HG02943 (cell line): ENCODE data around the gene LCTL.

Source experiments
- ATAC-seq: cut with Tn5 transposase; IDR thresholded peaks from one replicate; pipeline ENCODE4 v1.9.1; 2021; ENCODE audit warnings: mild to moderate bottlenecking, low read depth, moderate library complexity; ENCODE audit not compliant: unreplicated experiment

LCTL gene

DNA sequence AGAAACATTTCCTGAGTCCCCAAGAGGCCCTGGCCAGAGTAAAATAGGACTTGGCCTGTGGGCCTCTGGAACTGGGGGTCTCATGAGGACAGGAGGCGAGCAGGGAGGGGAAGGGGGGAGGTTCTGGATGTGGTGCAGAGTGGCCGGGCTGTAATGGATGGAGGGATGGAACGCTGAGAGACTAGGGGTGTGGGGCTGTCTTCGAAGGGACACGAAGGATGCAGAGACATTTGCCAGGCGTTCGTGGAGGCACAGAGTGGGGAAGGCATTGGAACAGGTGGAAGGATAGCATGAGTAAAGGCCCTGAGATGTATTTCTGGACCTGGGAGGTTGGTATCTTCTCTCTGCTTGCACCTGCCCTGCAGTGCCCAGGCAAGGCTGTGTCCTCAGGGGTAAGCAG, 2.1 kb upstream of the LCTL start:
- ATAC-seq: no peak

- no peak for ATAC-seq
Observed at GRCh38 chr15:66566963-66567531, 1.2 kb upstream of the LCTL start.

- no peak for ATAC-seq
Observed at GRCh38 chr15:66565141-66565641, 607 bp downstream of the LCTL start.

DNA sequence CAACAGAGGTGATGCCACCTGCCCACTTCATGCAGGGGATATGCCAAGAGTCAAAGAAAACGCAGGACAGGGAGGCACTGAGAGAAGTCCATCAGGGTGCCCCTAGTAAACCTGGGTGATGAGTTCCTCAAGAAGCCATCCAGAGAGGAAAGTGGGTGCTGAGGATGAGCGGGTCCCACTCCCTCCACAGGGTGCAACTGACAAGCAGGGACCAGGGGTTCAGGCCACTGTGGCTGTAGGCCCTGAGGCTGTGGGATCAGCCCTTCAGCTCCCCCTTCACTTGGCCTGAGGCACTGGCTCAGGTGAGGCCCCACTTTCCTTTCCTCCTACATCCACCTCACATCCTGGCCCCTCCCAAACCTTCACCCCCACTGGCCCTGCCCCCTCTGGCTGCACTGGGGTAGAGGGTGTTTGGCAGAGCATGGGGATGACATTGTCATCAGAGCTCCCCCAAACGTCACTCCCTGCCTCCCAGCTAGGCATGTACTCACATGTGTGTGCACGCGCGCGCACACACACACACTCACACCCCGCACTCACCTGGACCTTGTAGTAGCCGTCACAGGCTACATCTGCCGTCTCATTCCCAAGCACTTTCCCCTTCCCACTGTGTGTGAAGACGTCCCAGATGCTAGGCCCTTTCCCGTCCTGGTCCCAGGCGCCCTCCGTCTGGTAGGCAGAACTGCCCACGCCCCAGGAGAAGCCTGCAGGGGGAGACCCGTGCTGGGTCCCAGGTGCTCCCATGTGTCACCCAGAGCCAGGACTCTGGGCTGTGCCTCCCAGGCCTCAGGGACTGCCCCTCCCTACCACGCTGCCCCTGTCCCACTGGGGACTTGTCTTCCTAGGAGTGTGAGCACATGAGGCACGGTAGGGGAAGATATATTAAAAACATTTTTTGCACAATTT, 1.4 kb downstream of the LCTL start:
- ATAC-seq: no peak

- no peak for ATAC-seq
Observed at GRCh38 chr15:66563566-66564110, 2.2 kb downstream of the LCTL start.

DNA sequence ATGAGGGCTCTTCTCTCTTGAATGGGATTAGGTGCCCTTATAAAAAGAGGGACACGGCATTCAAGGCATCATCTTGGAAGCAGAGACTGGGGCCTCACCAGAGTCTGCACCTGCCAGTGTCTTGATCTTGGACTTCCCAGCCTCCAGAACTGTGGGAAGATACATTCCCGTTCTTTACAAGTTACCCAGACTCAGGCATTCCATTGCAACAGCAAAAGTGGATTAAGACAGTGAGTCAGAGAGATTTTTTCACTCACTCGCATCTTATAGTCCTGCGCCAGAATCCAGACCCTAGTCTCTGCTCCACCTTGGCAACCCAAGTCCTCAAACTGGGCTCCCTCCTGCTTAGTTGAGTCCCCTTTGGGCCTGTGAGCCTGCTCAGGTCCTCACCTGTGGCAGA, 2.7 kb downstream of the LCTL start:
- no peak for ATAC-seq

GRCh38 chr15:66560856-66561525, 4.8 kb downstream of the LCTL start:
- ATAC-seq: no peak

GRCh38 chr15:66558271-66558670, 7.5 kb downstream of the LCTL start:
- ATAC-seq: no peak

DNA sequence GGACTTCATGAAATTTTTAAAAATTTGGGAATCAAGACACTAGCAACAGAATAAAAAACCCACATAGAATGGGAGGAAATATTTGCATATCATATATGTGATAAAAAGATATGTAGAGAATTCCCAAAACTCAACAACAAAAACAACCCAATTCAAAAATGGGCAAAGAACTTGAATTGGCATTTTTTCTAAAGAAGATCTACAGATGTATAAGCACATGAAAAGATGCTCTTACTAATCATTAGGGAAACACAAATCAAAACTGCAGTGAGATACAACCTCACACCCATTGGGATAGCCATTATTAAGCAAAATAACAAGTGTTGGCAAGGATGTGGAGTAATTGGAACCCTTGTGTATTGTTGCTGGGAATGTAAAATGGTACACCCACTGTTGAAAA, 10.1 kb downstream of the LCTL start:
- ATAC-seq: no peak

DNA sequence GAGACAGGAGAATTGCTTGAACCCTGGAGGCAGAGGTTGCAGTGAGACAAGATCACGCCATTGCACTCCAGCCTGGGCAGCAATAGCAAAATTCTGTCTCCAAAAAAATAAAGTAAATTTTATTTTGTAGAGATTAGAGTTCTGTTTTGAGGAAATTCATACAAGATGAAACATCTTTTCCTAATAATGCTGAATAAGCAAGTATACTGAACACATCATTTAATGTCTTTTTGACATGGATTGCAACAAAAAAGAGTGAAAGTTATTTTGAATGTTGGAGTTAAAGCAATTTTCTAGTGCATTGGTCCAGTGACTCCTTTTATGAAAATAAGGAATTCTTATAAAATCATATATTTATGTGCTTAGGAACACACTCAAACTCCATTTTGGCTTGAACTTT, 20.5 kb downstream of the LCTL start:
- ATAC-seq: no peak

DNA sequence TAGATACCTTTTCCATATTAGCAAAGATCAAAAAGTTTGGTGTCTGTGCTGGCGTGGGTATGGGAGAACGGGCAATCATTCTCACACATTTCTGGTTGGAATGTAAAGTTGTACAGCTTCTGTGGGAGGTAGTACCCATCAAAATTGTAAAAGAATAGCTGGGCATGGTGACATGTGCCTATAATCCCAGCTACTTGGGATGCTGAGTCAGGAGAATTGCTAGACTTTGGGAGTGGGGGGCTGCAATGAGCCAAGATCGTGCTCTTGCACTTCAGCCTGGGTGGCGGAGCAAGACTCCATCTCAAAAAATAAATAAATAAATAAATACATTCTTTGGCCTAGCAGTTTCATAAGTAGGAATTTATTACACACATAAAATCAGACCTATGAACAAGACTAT, 22.9 kb downstream of the LCTL start:
- no peak for ATAC-seq

- ATAC-seq: no peak
Observed at GRCh38 chr15:66535056-66535455, 30.7 kb downstream of the LCTL start.

- ATAC-seq: no peak
Observed at GRCh38 chr15:66524838-66525237, 41.0 kb downstream of the LCTL start.

GRCh38 chr15:66523926-66524325, 41.9 kb downstream of the LCTL start:
- ATAC-seq: no peak

- ATAC-seq: no peak
Observed at GRCh38 chr15:66515901-66516322, 49.9 kb downstream of the LCTL start.

- no peak for ATAC-seq
Observed at GRCh38 chr15:66514586-66514985, 51.2 kb downstream of the LCTL start.

GRCh38 chr15:66508293-66508883, 57.4 kb downstream of the LCTL start:
- ATAC-seq: no peak

DNA sequence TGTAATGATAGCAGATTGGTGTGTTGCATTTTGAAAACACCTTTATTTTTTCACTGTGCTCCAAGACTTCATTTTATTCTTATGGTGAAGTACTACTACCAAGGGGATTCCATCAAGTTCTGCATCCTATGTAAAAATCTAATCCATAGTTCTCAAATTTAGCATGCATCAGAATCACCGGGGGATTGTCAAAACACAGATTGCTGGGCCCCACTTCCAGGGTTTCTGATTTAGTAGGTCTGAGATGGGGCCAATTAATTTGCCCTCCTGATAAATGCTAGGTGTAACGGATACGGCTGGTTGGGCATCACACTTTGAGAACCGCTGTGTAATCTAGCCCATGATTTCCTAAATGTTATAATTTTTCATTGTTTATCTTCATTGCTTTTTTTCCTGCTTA, 60.0 kb downstream of the LCTL start:
- no peak for ATAC-seq

GRCh38 chr15:66505430-66505811, 60.4 kb downstream of the LCTL start:
- no peak for ATAC-seq

DNA sequence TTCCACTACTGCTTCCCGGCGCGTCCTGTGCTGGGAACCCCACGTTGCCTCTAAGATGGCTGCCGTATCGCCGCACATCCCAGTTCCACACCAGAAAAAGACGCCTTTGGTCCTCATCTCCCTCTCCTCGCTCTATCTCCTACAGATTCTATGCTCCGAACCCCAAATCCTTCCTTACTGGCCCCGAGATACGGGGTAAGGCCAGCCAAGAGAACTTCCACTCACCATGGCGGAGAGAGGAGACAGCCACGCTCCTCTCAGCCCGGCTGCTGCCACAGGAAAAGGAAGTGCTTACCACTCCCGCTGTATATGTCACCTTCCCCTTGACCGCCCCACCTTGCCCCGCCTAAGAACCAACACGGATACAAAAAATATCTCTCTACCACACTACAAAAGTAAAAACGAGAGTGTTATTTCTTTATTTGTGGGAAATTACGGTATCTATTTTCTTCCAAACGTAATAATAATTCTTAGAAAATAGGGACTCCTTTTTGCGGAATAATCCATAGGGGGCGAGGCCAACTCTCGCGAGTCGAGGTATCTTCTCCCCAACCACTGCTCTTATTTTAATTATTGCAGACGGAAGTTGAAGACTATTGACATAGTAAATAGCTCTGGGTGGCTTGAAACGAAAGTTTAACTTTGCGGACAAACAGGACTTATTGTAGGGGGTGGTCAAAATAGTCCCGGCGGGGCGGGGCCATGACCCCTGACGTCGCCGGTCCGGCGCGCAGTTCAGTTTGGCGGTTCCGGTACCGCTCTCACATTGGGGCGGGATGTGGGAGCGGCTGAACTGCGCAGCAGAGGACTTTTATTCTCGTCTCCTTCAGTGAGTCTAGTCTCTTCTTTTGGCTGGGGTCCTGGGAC, 61.0 kb downstream of the LCTL start, which contains the start of the genes RPL4 and ZWILCH:
TSS of gene RPL4 (minus strand) at position 293 of the 867 bp plus-strand sequence. CDS start at position 228, 65 bp downstream.
TSS of gene ZWILCH (plus strand) at position 764 of the 867 bp plus-strand sequence. CDS start at position 777, 13 bp downstream.
- peak; percentile 75 for ATAC-seq
